HepG2 (cell line): ENCODE results near the gene TESK1. TPM values are rescaled to one million over a fixed set of nuclear protein-coding genes. Genes with fewer than 3 reads are reported as not detected.

ENCODE experiments used
- ARID2 ChIP-seq: sonication (generic); formaldehyde crosslinking; IDR thresholded peaks from 2 replicates; pipeline ENCODE4 v1.8.1; 2022; ENCODE audit warnings: mild to moderate bottlenecking, missing genetic modification reagents, borderline replicate concordance
- ASH2L ChIP-seq: fragments of 300-600, 200-600 bp; sonication (generic); IDR thresholded peaks from 2 replicates; pipeline ENCODE4 v1.7.0; 2017; ENCODE audit warnings: low read depth, mild to moderate bottlenecking, moderate library complexity, mixed read lengths, low read length; ENCODE audit not compliant: insufficient read length
- ATF1 ChIP-seq: IDR thresholded peaks from 2 replicates; pipeline ENCODE4 v1.6.1; 2016; ENCODE audit warnings: mild to moderate bottlenecking, control low read depth
- FOSL1 ChIP-seq: sonication (generic); formaldehyde crosslinking; IDR thresholded peaks from 2 replicates; pipeline ENCODE4 v1.9.0; 2021; ENCODE audit warnings: missing genetic modification reagents, borderline replicate concordance
- HDAC6 ChIP-seq: fragments of 200-600 bp; sonication (generic); IDR thresholded peaks from 2 replicates; pipeline ENCODE4 v1.7.0; 2017; ENCODE audit warnings: mild to moderate bottlenecking, antibody characterized with exemption, low read length, low read depth
- HNF1A ChIP-seq, 2 experiments: sonication (generic) in 1 of 2; formaldehyde crosslinking in 1 of 2; IDR thresholded peaks; 2 replicates each; pipeline versions ENCODE4 v1.4.0 to v1.6.1; 2016 to 2020; ENCODE audit warnings: borderline replicate concordance in 1 of 2, low read depth in 1 of 2, mild to moderate bottlenecking in 1 of 2, missing genetic modification reagents in 1 of 2
- KAT2B ChIP-seq: fragments of 150-350 bp; IDR thresholded peaks from 2 replicates; pipeline ENCODE4 v1.6.1; 2014; ENCODE audit warnings: low read depth, low read length, borderline replicate concordance
- KDM1A ChIP-seq: IDR thresholded peaks from 2 replicates; pipeline ENCODE4 v1.6.1; 2016; ENCODE audit warnings: missing compliant biosample characterization
- MAFK ChIP-seq, 2 experiments: IDR thresholded peaks in 1 of 2; conservative IDR thresholded peaks in 1 of 2; 2 replicates each; pipeline ENCODE4 v1.6.1; 2011; ENCODE audit warnings: improper control_type of control experiment in 2 of 2, low read length in 2 of 2
- MXD4 ChIP-seq: IDR thresholded peaks from 2 replicates; pipeline ENCODE4 v1.6.1; 2016; ENCODE audit warnings: mild to moderate bottlenecking, missing biosample characterization, missing genetic modification reagents
- NFE2L1 ChIP-seq: sonication (generic); formaldehyde crosslinking; IDR thresholded peaks from 2 replicates; pipeline ENCODE4 v1.4.0; 2020; ENCODE audit warnings: missing genetic modification reagents, mild to moderate bottlenecking, borderline replicate concordance
- ONECUT2 ChIP-seq: sonication (generic); formaldehyde crosslinking; IDR thresholded peaks from 2 replicates; pipeline ENCODE4 v1.4.0; 2020; ENCODE audit warnings: missing genetic modification reagents
- SCMH1 ChIP-seq: sonication (generic); formaldehyde crosslinking; IDR thresholded peaks from 2 replicates; pipeline ENCODE4 v1.9.0; 2021; ENCODE audit warnings: missing genetic modification reagents, mild to moderate bottlenecking, borderline replicate concordance
- SIN3B ChIP-seq: fragments of 150-350 bp; IDR thresholded peaks from 2 replicates; pipeline ENCODE4 v1.6.1; 2014; ENCODE audit warnings: low read length
- TFAP4 ChIP-seq: sonication (generic); IDR thresholded peaks from 2 replicates; pipeline ENCODE4 v1.6.1; 2016; ENCODE audit warnings: low read depth, borderline replicate concordance
- ZNF124 ChIP-seq: sonication (generic); formaldehyde crosslinking; IDR thresholded peaks from 2 replicates; pipeline ENCODE4 v1.4.0; 2020; ENCODE audit warnings: missing genetic modification reagents
- ZNF20 ChIP-seq: sonication (generic); formaldehyde crosslinking; IDR thresholded peaks from 2 replicates; pipeline ENCODE4 v1.4.0; 2020; ENCODE audit warnings: mild to moderate bottlenecking, moderate library complexity, missing genetic modification reagents
- ZNF33A ChIP-seq: sonication (generic); formaldehyde crosslinking; IDR thresholded peaks from 2 replicates; pipeline ENCODE4 v1.5.1; 2020; ENCODE audit warnings: missing genetic modification reagents, mild to moderate bottlenecking, moderate library complexity, borderline replicate concordance
- ZNF574 ChIP-seq: sonication (generic); formaldehyde crosslinking; IDR thresholded peaks from 2 replicates; pipeline ENCODE4 v1.4.0; 2020; ENCODE audit warnings: missing genetic modification reagents
- ZNF629 ChIP-seq: sonication (generic); formaldehyde crosslinking; conservative IDR thresholded peaks from 2 replicates; pipeline ENCODE4 v1.5.0; 2020; ENCODE audit warnings: missing genetic modification reagents
- ZNF703 ChIP-seq: sonication (generic); formaldehyde crosslinking; IDR thresholded peaks from 2 replicates; pipeline ENCODE4 v1.5.1; 2020; ENCODE audit warnings: missing genetic modification reagents, mild to moderate bottlenecking, moderate library complexity, borderline replicate concordance
- ZNF841 ChIP-seq: sonication (generic); formaldehyde crosslinking; IDR thresholded peaks from 2 replicates; pipeline ENCODE4 v1.8.1; 2023; ENCODE audit warnings: missing genetic modification reagents, borderline replicate concordance
- polyA plus RNA-seq, 8 experiments: library from polyadenylated mRNA; depleted of rRNA in 3 of 8; stranded (reverse) in 7 of 8; unstranded in 1 of 8; fragments of >200 nt; fragmentation: Illumina TruSeq in 4 of 8; extraction: Trizol in 4 of 8; gene quantifications; 2 replicates each; pipeline versions ENCODE4 v1.2.1 to v1.2.3, GENCODE V29; 2011 to 2016; ENCODE audit warnings: low read depth in 4 of 8, missing spikeins in 1 of 8, mixed read lengths in 1 of 8; ENCODE audit not compliant: insufficient read depth in 1 of 8
- total RNA-seq, 5 experiments: library from RNA; depleted of rRNA; stranded (reverse); fragments of >200 nt; fragmentation: Illumina TruSeq; extraction: Trizol; gene quantifications; 2 replicates each; pipeline ENCODE4 v1.2.3, GENCODE V29; 2016; ENCODE audit warnings: low read depth in 1 of 5

TESK1 gene
- total and polyA plus RNA-seq, 2 of the 13 experiments (the other 11 are each of a cell fraction or from before 2014, with no cell fraction given) = 7.3 to 13.6 TPM

GRCh38 chr9:35646533-35647265, 41.6 kb downstream of the TESK1 start (continued):
- TF ChIP-seq TFAP4 = no peak
- no peak for TF ChIP-seq NFE2L1 (CRISPR knock-in tag)
- no peak for TF ChIP-seq ARID2 (CRISPR knock-in tag)
- peak; percentile 22; the same call in 1 of the 2 replicates for TF ChIP-seq ZNF33A (CRISPR knock-in tag)
- no peak for TF ChIP-seq HNF1A (IDR thresholded peaks at IDR 0.05; ENCODE audit: low read depth)
- TF ChIP-seq HNF1A (CRISPR knock-in tag; IDR thresholded peaks at IDR 0.05; ENCODE audit: borderline replicate concordance) = no peak; the same call in 1 of the 2 replicates
- TF ChIP-seq FOSL1 (CRISPR knock-in tag) = no peak
- TF ChIP-seq ONECUT2 (CRISPR knock-in tag) = no peak
- TF ChIP-seq ZNF20 (CRISPR knock-in tag) = no peak
- TF ChIP-seq ATF1 = no peak
- TF ChIP-seq MXD4 (CRISPR knock-in tag) = peak; percentile 20; the same call in 1 of the 2 replicates
- 0 out of 2 replicates have a peak, but pooled peaks have one; percentile 35 for TF ChIP-seq ZNF124 (CRISPR knock-in tag)
- TF ChIP-seq KAT2B = no peak
- no peak for TF ChIP-seq ZNF841 (CRISPR knock-in tag)
- no peak for TF ChIP-seq ZNF629 (CRISPR knock-in tag)
- no peak for TF ChIP-seq MAFK (conservative IDR thresholded peaks at IDR 0.05 in 1 of 2, IDR thresholded peaks at IDR 0.05 in 1 of 2; ENCODE audit: low read length in 2 of 2)
- no peak for TF ChIP-seq HDAC6
- TF ChIP-seq KDM1A (CRISPR knock-in tag) = no peak
- no peak for TF ChIP-seq SCMH1 (CRISPR knock-in tag)
- TF ChIP-seq ZNF574 = peak; percentile 95
- TF ChIP-seq ASH2L = peak; percentile 15
- TF ChIP-seq ZNF703 (CRISPR knock-in tag) = no peak; the same call in 1 of the 2 replicates
- 0 out of 2 replicates have a peak, but pooled peaks have one; percentile 14 for TF ChIP-seq SIN3B
